ENCODE measurements around the gene BCL2L2. TPM values are rescaled to one million over a fixed set of nuclear protein-coding genes. Genes with fewer than 3 reads are reported as not detected.

BCL2L2 gene
- total RNA-seq, 1 donor from 2014 or later = 11.8 TPM

- no peaks in the 10 kb centered on the region for H3K27me3 Mint-ChIP-seq
These were observed 21.1 kb upstream of the BCL2L2 start for GRCh38 chr14:23285530-23286019.

GRCh38 chr14:23286020-23286901, 20.4 kb upstream of the BCL2L2 start, which contains the start of gene HOMEZ:
TSS of gene HOMEZ (minus strand) at chr14:23286132. CDS start at chr14:23285952, 180 bp downstream.
- Mint-ChIP-seq H3K4me1 (peaks cover 18% of the 10 kb centered on the region), H3K27me3 (no peaks in the 10 kb centered on the region), H3K27ac (peak within 1 kb of the TSS; percentile 90), H3K36me3 (ENCODE audit: low read depth) (peaks cover 7% of the 10 kb centered on the region), H3K4me3 (peak within 1 kb of the TSS; percentile 96), H3K9me3 (no peaks in the 10 kb centered on the region)
- DNase-seq (peak; percentile 97), ATAC-seq (ENCODE audit: low read depth) (peak; percentile 97)
- POLR2A ChIA-PET = interaction anchor here (0.6 to 3.4 kb wide), 7 partner anchors 9 to 449 kb away, joined by 3 to 44 read pairs (median 13); partner anchors contain the start of genes ACIN1, C14orf119, PABPN1 and PPP1R3E
- TF ChIP-seq CTCF (IDR thresholded peaks at IDR 0.05) = no peak
- intact Hi-C loops (cut with micrococcal nuclease) = loop anchor here (1.0 kb wide), 4 partner anchors 9 to 183 kb away; partner anchors contain the start of genes NGDN and PABPN1
- CTCF ChIA-PET = interaction anchor here (0.9 to 2.0 kb wide), 5 partner anchors 10 to 165 kb away, joined by 3 to 14 read pairs (median 6); no protein-coding TSS in a partner anchor

More at GRCh38 chr14:23285530-23286019, 21.1 kb upstream of the BCL2L2 start:
- Mint-ChIP-seq H3K9me3 (no peaks in the 10 kb centered on the region), H3K4me3 (peak overlapping the region; percentile 96), H3K36me3 (ENCODE audit: low read depth) (peaks cover 7% of the 10 kb centered on the region), H3K4me1 (peaks cover 18% of the 10 kb centered on the region), H3K27ac (peak overlapping the region; percentile 86)
- DNase-seq = no peak
- intact Hi-C loops (cut with micrococcal nuclease) = loop anchor here (1.0 kb wide), 4 partner anchors 10 to 184 kb away; partner anchors contain the start of genes NGDN and PABPN1
- ATAC-seq (ENCODE audit: low read depth) = peak; percentile 26
- TF ChIP-seq CTCF (IDR thresholded peaks at IDR 0.05) = no peak
- ChIA-PET CTCF (interaction anchor here (1.4 to 2.0 kb wide), 2 partner anchors 10 to 15 kb away, joined by 6 to 14 read pairs; no protein-coding TSS in a partner anchor), POLR2A (interaction anchor here (0.6 to 3.4 kb wide), 8 partner anchors 10 to 450 kb away, joined by 3 to 44 read pairs (median 9); partner anchors contain the start of genes ACIN1, BCL2L2, C14orf119 and PABPN1)

DNA sequence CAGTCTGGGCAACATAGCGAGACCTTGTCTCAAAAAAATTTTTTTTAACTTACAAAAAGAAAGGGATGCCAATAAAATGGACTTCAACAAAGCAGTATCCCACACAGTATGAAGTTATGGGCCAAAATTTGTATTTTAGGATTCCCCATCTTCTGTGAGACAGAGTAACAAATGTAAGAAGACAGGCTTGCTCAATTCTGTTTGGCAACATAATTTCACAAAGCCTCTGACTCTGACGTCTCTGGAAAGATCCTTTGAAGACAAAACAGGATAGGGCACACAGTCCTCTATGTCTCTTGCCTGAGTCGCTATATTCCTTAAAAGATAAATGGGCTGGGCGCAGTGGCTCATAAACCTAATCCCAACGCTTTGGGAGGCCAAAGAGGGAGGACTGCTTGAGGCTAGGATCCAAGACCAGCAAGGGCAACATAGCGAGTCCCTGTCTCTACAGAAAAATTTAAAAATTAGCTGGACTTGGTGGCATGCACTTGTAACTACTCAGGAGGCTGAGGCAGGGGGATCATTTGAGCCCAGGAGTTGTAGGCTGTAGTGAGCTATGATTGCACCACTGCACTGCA, 19.6 kb upstream of the BCL2L2 start:
- Mint-ChIP-seq H3K4me1 (peaks cover 18% of the 10 kb centered on the region), H3K4me3 (peak overlapping the region; percentile 96), H3K36me3 (ENCODE audit: low read depth) (peaks cover 7% of the 10 kb centered on the region), H3K9me3 (no peaks in the 10 kb centered on the region), H3K27ac (peak overlapping the region; percentile 90), H3K27me3 (no peaks in the 10 kb centered on the region)
- ATAC-seq (ENCODE audit: low read depth) = no peak
- CTCF ChIA-PET = interaction anchor here (0.9 to 2.0 kb wide), 5 partner anchors 9 to 166 kb away, joined by 3 to 14 read pairs (median 6); no protein-coding TSS in a partner anchor
- intact Hi-C loops (cut with micrococcal nuclease) = loop anchor here (1.0 kb wide), 4 partner anchors 8 to 182 kb away; partner anchors contain the start of genes NGDN and PABPN1
- no peak for TF ChIP-seq CTCF (IDR thresholded peaks at IDR 0.05)
- DNase-seq = no peak
- POLR2A ChIA-PET = interaction anchor here (1.3 to 3.4 kb wide), 4 partner anchors 8 to 192 kb away, joined by 13 to 44 read pairs (median 24); partner anchors contain the start of genes ACIN1, C14orf119, PABPN1 and PPP1R3E

- Mint-ChIP-seq H3K4me1 (peaks cover 15% of the 10 kb centered on the region), H3K4me3 (no peak overlapping the region), H3K36me3 (ENCODE audit: low read depth) (peaks cover 24% of the 10 kb centered on the region), H3K27me3 (no peaks in the 10 kb centered on the region), H3K9me3 (no peaks in the 10 kb centered on the region), H3K27ac (no peak overlapping the region)
- ATAC-seq (ENCODE audit: low read depth) = peak; percentile 88
- TF ChIP-seq CTCF (IDR thresholded peaks at IDR 0.05) = no peak
- ChIA-PET POLR2A (interaction anchor here (1.2 to 2.8 kb wide), 3 partner anchors 9 to 26 kb away, joined by 5 to 14 read pairs (median 6); partner anchors contain the start of genes HOMEZ and PABPN1), CTCF (interaction anchor here (0.7 to 2.4 kb wide), 3 partner anchors 8 to 26 kb away, joined by 3 to 14 read pairs (median 6); partner anchors contain the start of genes HOMEZ and PABPN1)
- peak; percentile 30 for DNase-seq
- intact Hi-C loops (cut with micrococcal nuclease) = loop anchor here (1.0 to 5.0 kb wide), 5 partner anchors 9 to 218 kb away; partner anchors contain the start of gene HOMEZ
These were observed 11.7 kb upstream of the BCL2L2 start for GRCh38 chr14:23294734-23295561.
